ENCODE data around the gene VAV2.
"Not testable (repeated sequence)": the region's sequence is repeated elsewhere in the genome, so short reads cannot be mapped to it uniquely, and the experiment has no call there.

The VAV2 gene

GRCh38 chr9:133995012-133995896, 3.1 kb upstream of the VAV2 start:
- peak; percentile 18 for DNase-seq

DNA sequence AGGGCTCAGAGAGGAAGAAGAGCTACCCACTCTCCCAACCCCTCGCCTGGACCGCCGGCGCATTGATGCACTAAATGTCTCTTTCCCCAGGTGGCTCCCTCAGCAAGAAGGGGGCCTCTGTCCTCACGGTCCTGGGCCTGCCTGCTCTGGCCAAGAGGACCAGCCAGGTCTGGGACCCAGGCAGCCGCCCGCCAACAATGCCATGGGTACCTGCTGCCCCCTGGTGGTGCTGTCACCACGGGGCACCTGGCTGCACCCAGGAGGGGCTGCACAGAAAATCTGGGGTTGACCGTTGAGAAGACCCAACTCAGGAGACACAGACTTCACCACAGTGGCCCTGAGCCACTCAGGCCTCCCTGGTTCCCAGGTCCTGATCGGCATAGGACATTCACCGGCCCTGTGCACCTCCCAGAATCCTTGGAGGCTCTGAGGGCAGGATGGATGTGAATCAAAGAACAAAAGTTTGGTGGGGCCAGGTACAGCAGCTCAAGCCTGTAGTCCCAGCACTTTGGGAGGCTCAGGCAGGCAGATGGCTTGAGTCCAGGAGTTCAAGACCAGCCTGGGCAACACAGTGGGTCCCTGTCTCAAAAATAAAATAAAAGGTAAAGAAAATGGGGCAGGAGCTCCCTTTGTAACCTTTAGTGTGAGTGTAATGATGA, 2.4 kb upstream of the VAV2 start:
- no peak for DNase-seq

GRCh38 chr9:133993635-133994253, 1.6 kb upstream of the VAV2 start:
- DNase-seq = no peak

DNA sequence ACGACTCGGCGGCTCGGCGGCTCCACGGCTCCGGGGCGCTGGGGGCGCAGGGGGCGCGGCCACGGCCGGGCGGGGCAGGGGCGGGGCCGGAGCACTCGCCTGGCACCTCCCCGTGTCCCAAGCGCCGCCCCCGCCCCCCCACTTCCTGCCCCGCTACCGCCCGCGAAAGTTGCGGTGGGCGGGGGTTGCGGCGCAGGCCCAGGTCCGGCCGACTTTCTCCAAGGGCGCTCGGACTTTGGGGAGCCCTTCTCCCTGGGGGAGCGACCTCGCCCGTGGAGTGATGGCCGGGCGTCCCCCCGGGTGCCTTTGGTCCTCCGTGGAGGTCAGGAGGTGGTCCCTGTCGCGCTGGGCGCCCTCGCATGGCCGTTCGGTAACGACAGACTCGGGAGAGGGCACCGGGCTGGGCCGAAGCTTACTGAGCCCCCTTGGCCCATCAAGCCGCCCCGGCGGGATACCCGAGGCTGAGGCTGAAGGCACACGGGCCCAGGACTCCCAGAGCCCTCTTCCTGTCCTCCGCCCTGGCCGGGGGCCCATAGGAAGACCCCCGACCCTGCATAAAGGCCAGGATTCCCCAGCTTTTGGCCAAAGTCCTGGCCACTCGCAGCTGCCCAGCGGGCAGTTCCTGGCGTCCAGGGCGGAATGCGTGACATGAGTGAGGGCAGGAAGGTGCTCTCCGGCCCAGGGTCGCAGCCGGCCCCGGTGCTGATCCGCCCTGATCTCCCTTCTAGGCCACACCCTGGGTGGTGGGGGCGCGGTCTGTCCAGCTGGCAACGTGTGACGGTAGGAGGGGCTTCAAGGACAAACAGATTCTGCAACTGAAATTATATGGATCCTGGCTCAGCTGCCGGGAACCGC, 883 bp upstream of the VAV2 start:
- no peak for DNase-seq

DNA sequence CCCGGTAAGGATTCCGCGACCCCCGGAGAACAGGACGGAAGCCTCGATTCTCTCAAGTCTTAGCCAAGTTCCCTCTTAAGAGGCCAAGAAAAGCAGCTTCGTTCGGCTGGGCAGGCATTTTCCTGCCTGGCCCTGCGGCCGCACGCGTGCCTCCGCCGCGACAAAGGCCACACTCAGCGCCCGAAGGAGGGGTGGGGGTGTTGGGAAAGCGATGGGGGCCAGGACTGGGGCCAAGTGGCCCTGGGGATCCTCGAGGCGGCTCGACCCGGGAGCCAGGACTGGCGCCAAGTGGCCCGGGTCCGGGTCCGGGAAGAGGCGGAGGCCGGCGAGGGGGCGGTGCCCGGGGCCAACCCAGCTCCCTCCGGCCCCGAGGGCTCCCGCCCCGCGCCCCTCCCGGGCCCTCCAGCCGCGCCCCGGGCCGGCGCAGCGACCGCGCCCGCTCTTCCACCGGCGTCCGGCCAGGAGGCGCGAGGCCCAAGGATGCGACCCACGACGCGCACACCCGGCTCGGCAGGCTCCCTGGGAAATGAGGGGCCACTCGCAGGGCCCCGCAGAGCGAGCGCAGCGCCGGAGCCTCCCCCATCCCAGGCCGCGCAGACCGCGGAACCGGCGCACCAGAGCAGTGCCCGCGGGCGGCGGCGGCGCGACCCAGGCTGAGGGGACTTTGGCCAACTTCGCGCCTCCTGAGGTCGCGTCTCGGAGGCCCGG, 756 bp downstream of the VAV2 start:
- DNase-seq = no peak

GRCh38 chr9:133990366-133991213, 1.5 kb downstream of the VAV2 start:
- DNase-seq = no peak

DNA sequence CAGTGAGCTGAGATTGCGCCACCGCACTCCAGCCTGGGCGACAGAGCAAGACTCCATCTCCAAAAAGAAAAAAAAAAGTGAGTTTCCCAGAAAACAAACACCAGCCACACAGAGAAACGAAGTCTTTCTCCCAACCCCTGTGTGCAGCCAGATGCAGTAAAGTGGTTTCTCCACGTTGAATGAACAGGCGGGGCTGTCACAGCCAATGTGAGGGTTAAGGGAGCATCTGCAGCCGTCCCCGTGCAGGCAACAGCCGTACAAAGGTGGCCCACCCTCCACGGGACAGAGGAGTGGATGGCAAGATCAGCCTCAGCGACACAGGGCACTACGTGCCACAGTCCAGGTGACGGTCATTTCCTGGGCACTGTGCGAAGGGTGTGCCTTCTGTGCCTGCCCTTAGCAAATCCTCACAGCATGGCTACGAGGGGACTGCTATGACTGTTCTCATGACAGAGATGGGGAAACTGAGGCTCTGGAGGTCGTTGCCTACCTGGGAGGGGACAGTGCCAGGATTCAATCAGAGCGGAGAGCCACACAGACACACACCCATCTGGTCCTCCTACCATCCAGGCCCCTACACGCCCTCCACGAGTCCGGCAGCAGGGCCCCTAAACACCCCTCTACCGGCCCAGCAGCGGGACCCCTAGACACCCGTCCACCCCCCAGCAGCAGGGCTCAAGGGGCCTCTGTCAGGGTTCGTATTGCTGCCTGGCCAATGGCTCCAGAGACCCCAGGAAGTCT, 2.3 kb downstream of the VAV2 start:
- no peak for DNase-seq

DNA sequence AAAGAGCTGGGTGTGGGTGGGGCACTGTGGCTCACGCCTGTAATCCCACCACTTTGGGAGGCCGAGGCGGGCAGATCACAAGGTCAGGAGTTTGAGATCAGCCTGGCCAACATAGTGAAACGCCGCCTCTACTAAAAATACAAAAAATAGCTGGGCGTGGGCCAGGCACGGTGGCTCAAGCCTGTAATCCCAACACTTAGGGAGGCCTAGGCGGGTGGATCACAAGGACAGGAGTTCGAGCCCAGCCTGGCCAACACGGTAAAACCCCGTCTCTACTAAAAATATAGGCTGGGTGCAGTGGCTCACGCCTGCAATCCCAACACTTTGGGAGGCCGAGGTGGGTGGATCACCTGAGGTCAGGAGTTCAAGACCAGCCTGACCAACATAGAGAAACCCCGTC, 3.4 kb downstream of the VAV2 start:
- DNase-seq = not testable (repeated sequence)

DNA sequence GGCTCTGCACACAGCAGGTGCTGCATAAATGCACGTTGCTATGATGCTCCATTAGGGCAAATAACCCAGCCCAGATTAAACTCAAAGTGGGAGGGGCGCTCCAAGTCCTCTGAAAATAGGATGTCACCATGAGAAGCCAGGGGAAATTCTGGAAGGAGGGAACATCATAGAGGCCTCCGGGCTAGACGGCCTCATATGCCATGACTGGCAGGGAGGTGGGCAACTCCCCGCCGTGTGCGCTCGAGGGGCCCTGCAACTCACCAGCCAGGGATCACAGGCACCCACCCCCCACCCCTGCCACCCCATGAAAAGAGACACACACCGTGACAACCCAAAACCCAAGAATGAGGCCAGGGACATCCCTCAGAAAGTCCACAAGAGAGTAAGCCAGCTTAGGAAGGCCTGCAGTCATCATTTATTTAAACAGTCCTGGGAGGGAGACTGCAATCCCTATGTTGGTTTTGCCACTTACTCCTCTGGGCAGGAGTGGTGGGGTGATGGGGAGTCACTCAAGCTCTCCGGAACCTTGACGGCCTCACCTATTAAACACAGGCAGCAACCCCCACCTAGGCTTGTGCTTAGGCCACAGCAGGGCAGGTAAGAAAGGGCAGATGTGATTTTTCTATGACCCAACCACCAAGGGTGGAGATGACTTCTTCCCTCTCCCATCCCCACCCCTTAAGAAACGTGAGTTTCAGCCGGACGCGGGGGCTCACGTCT, 4.0 kb downstream of the VAV2 start:
- DNase-seq = no peak

GRCh38 chr9:133987446-133987788, 4.7 kb downstream of the VAV2 start:
- DNase-seq = no peak

DNA sequence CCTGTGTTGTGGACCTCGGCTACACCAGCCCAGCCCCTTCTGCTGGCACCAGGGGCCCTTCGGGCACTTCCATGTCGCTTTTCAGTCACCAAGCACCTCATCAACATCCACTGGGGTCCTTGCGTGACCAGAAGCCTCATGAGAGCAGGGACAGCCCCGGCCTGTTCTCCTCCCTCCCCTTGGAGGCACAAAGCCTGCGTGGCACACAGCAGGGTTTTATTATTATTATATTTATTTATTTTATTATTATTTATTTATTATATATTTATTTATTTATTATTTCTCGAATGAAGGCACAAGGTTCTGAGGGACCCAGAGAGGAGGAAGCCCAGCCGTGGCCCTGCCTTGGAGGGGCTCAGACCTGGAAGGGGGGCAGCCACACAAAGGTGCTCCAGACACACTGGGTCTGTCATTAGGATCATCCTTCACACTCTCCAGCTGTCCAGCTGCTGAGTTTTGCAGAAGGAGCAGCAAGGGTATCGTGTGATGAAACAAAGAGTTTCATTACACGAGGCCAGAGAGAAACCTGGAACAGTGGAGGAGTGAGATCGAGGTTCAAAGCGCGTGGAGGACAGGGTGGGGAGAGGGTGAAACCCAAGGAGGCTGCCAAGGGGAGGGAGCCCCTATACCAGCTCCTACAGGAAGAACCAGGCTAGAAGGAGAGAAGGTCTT, 5.2 kb downstream of the VAV2 start:
- no peak for DNase-seq

- DNase-seq = no peak
Measured at GRCh38 chr9:133986061-133986460, 6.1 kb downstream of the VAV2 start.

DNA sequence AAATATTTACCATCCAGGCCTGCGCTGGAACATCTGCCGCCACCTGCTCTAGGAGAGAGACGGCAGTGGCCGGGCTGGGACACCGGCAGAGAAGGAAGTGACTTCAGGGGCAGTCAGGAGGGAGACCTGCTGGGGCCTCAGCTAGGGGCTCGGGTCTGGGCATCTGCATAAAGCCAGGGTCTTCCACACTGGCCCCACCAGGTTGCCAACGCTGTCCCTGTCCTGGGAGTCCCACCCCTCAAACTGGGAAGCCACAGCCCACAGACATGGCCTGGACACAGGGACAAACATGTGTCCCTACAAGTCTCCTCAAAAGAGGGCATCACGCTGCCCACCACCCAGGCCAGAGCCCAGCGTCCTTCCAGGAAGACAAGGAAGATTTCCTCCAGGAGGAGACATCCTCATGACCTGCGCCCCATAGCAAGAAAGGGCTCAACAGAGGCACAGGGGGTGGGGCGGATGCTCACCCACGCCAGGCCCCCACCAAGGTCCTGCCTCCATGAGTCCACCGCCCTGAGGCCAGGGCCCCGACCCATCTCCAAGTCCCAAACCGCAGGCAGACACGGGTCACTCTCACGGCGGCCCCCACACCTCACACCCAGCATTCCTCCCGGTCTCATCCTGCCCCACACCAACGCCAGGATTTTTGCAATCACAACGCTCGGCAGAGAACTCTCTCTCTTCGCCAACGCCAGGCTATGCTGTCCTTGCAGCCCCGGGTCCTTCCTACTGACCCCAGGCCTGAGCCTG, 9.0 kb downstream of the VAV2 start:
- DNase-seq = no peak

GRCh38 chr9:133981958-133982681, 10.0 kb downstream of the VAV2 start:
- DNase-seq = no peak

DNA sequence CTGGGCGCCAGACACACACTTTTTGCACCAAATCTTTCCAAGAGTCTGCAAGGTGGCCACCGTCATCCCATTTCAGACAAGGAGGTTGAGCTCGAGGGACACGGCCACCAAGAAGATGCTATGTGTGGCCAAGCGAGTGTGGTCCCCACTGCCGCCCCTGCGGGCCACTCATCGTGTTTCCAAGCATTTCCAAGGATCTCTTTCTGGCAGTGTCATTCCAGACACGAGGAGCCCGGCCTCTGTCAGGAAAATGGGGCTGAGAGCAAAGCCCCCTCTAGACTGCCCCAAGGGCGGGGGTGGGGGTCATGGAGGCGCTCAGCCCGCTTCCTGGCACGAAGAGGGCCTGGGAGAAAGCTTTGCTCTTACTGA, 10.6 kb downstream of the VAV2 start:
- DNase-seq = no peak

GRCh38 chr9:133980864-133981588, 11.1 kb downstream of the VAV2 start:
- DNase-seq = no peak
